GM23248 (cell line): ENCODE measurements around the gene RAB40A.

ENCODE experiments used
- EZH2 ChIP-seq: fragments of 200-600 bp; sonication (generic); IDR thresholded peaks from 2 replicates; pipeline ENCODE4 v1.6.1; 2018; ENCODE audit warnings: antibody characterized with exemption, mild to moderate bottlenecking; ENCODE audit not compliant: insufficient read depth, poor library complexity, severe bottlenecking
- EZH2phosphoT487 ChIP-seq: fragments of 200-600 bp; sonication (generic); IDR thresholded peaks from 2 replicates; pipeline ENCODE4 v1.6.1; 2018; ENCODE audit warnings: antibody characterized with exemption, moderate library complexity, mild to moderate bottlenecking, low read depth; ENCODE audit not compliant: insufficient read depth

DNA sequence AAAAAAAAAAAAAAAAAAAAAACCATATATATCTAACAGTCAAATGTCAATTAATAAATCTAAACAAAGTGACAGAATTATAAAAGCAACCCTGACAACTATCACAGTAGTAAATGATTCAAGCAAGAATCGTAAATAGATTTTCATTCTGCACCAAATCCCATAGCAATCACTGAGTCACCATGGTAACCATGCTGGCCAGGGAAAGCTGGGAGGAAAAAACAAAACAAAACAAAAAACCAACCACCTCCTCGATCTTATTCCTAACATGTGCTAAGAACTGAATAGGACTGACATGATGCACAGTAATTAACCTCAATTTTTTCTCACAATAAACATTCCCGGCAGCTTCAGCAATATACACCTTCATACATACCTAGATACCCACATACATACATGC lies 30.6 kb upstream of the RAB40A start:
- TF ChIP-seq EZH2 = no peak
- TF ChIP-seq EZH2phosphoT487 = no peak
